H1 (cell line): ENCODE data around the gene ECPAS. TPM values are rescaled to one million over a fixed set of nuclear protein-coding genes. Genes with fewer than 3 reads are reported as not detected.

ENCODE experiments used
- CBX8 ChIP-seq: fragments of 300-800, 300-1000 bp; sonication (generic); IDR thresholded peaks from 2 replicates; pipeline ENCODE4 v1.7.1; 2016; ENCODE audit warnings: low read depth, low read length, borderline replicate concordance
- CHD2 ChIP-seq: IDR thresholded peaks from 2 replicates; pipeline ENCODE4 v1.6.1; 2012; ENCODE audit warnings: low read length, improper control_type of control experiment
- CREB1 ChIP-seq: IDR thresholded peaks from 2 replicates; pipeline ENCODE4 v1.6.1; 2012; ENCODE audit warnings: inconsistent platforms
- RBBP5 ChIP-seq: IDR thresholded peaks from 2 replicates; pipeline ENCODE4 v1.7.1; 2012; ENCODE audit warnings: low read depth, mild to moderate bottlenecking, inconsistent platforms, low read length, moderate library complexity, borderline replicate concordance
- polyA plus RNA-seq, 7 experiments: library from polyadenylated mRNA; depleted of rRNA in 3 of 7; stranded (reverse) in 5 of 7; unstranded in 2 of 7; fragments of >200 nt in 5 of 7; fragments of 200-250 nt in 2 of 7; gene quantifications; 1 replicate in 5 of 7; 2 replicates in 1 of 7; 4 replicates in 1 of 7; pipeline versions ENCODE4 v1.2.1 to v1.2.3, GENCODE V29; 2011 to 2013; ENCODE audit warnings: missing spikeins in 2 of 7, mixed read lengths in 2 of 7
- total RNA-seq: library from RNA; stranded (reverse); fragmentation: NEBNext Ultra II Directional; extraction: Animal tissue kit (Norgen Biotek cat#: 25700); gene quantifications from 2 replicates; pipeline ENCODE4 v1.2.1, GENCODE V29; 2021

ECPAS gene
- total and polyA plus RNA-seq, 2 of the 8 experiments (the other 6 are each of a cell fraction or from before 2014, with no cell fraction given) = 20.9 to 131 TPM

DNA sequence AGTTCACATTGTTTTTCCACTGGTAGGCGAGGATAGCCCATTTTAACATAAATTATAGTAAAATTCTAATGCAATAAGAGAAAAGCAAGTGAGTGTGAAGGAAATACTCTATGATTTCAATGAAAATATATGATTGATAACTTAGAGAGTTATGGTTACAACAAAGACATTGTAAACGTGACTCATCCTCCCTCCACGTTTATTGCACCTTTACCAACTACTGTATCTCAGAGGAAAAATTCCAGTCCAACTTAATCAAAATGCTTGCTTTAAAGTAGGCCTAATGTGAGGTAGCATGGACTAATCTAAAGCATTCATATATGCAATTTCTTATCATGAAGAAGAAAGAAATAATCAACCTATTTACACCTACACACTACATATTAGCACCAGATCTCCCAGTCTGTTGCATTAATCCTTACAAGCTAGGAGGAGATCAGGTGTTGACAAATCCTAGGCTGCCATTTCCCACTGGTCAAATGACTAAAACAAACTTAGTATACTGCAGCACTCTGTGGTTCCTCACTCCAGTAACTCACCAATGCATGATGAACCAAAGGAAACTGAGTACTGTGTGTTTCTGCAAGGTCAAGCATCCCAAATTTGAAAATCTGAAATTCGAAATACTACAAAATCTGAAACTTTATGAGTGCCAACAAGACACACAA is 41.7 kb downstream of the ECPAS start (continued):
- no peak for TF ChIP-seq CHD2
- TF ChIP-seq CBX8 = no peak
- no peak for TF ChIP-seq CREB1
- TF ChIP-seq RBBP5 = no peak
